A673 (cell line): Measurements from ENCODE around the gene DLK1.

Experiments used
- CTCF ChIP-seq: fragments of 300-800, 200-600 bp; sonication (generic); conservative IDR thresholded peaks from 2 replicates; pipeline ENCODE4 v1.5.1; 2017; ENCODE audit warnings: low read depth, mild to moderate bottlenecking, antibody characterized with exemption, low read length, moderate library complexity, mixed read lengths
- EZH2 ChIP-seq: fragments of 200-600 bp; sonication (generic); IDR thresholded peaks from 2 replicates; pipeline ENCODE4 v1.6.1; 2017; ENCODE audit warnings: borderline replicate concordance, low read depth, mild to moderate bottlenecking, mixed read lengths, antibody characterized with exemption, low read length; ENCODE audit not compliant: poor library complexity, severe bottlenecking

- no peak for TF ChIP-seq CTCF
- TF ChIP-seq EZH2: no peak
Measured at GRCh38 chr14:100680439-100681051, 46.1 kb upstream of the DLK1 start.
